Neuronal stem cell (in vitro differentiated cells): ENCODE measurements around the gene CCL23.

Experiments
- DNase-seq: peaks from one replicate; pipeline ENCODE4 v3.0.0-alpha.2; 2013; ENCODE audit warnings: low spot score
- H2AFZ ChIP-seq: one replicate; pipeline ENCODE4 v1.6.1; 2013; ENCODE audit warnings: mild to moderate bottlenecking, low read length, inconsistent platforms
- H2AK5ac ChIP-seq: 2 replicates; pipeline ENCODE4 v1.6.1; 2013; ENCODE audit warnings: low read depth, mild to moderate bottlenecking, inconsistent platforms, low read length, moderate library complexity, mixed read lengths
- H2BK120ac ChIP-seq: 2 replicates; pipeline ENCODE4 v1.6.1; 2013; ENCODE audit warnings: low read depth, mild to moderate bottlenecking, inconsistent platforms, low read length, moderate library complexity, mixed read lengths
- H2BK12ac ChIP-seq: one replicate; pipeline ENCODE4 v1.6.1; 2013; ENCODE audit warnings: low read length, inconsistent platforms
- H2BK15ac ChIP-seq: 2 replicates; pipeline ENCODE4 v1.6.1; 2013; ENCODE audit warnings: mild to moderate bottlenecking, low read length, inconsistent platforms, mixed read lengths
- H2BK5ac ChIP-seq: one replicate; pipeline ENCODE4 v1.6.1; 2013; ENCODE audit warnings: inconsistent platforms, mild to moderate bottlenecking, low read length, moderate library complexity
- H3K14ac ChIP-seq: one replicate; pipeline ENCODE4 v1.6.1; 2013; ENCODE audit warnings: low read length, inconsistent platforms
- H3K18ac ChIP-seq: 2 replicates; pipeline ENCODE4 v1.6.1; 2013; ENCODE audit warnings: low read length, inconsistent platforms
- H3K23ac ChIP-seq: 2 replicates; pipeline ENCODE4 v1.6.1; 2013; ENCODE audit warnings: low read depth, mild to moderate bottlenecking, mixed read lengths, low read length, inconsistent platforms; ENCODE audit not compliant: poor library complexity
- H3K27ac ChIP-seq: replicated peaks from 3 replicates; pipeline ENCODE4 v1.5.1; 2013; ENCODE audit warnings: low read length, inconsistent platforms
- H3K27me3 ChIP-seq, 3 experiments: 2 replicates each; pipeline ENCODE4 v1.6.1; 2013; ENCODE audit warnings: low read length in 3 of 3, mild to moderate bottlenecking in 2 of 3, inconsistent platforms in 1 of 3, low read depth in 1 of 3, mixed read lengths in 1 of 3, moderate library complexity in 1 of 3; ENCODE audit not compliant: control insufficient read depth in 3 of 3, insufficient read depth in 3 of 3
- H3K36me3 ChIP-seq, 2 donors: replicated peaks in 1 of 2; 2 replicates each; pipeline ENCODE4 v1.6.1; 2013; ENCODE audit warnings: low read length in 2 of 2; ENCODE audit not compliant: control insufficient read depth in 2 of 2, insufficient read depth in 2 of 2
- H3K4ac ChIP-seq: 2 replicates; pipeline ENCODE4 v1.6.1; 2013; ENCODE audit warnings: inconsistent platforms, mild to moderate bottlenecking, low read length, moderate library complexity
- H3K4me1 ChIP-seq, 2 donors: 1 replicate in 1 of 2; 2 replicates in 1 of 2; pipeline ENCODE4 v1.6.1; 2013; ENCODE audit warnings: low read length in 2 of 2, low read depth in 1 of 2; ENCODE audit not compliant: control insufficient read depth in 2 of 2, insufficient read depth in 1 of 2
- H3K4me2 ChIP-seq: one replicate; pipeline ENCODE4 v1.6.1; 2013; ENCODE audit warnings: mild to moderate bottlenecking, low read length, inconsistent platforms; ENCODE audit not compliant: insufficient read depth, poor library complexity, severe bottlenecking
- H3K4me3 ChIP-seq, 2 donors: 2 replicates each; pipeline ENCODE4 v1.5.1; 2013; ENCODE audit warnings: low read length in 2 of 2, mild to moderate bottlenecking in 2 of 2, inconsistent platforms in 1 of 2, moderate library complexity in 1 of 2
- H3K79me1 ChIP-seq: one replicate; pipeline ENCODE4 v1.6.1; 2013; ENCODE audit warnings: low read depth, mild to moderate bottlenecking, inconsistent platforms, low read length, moderate library complexity
- H3K9ac ChIP-seq: one replicate; pipeline ENCODE4 v1.6.1; 2013; ENCODE audit warnings: mild to moderate bottlenecking, low read depth, low read length, inconsistent platforms; ENCODE audit not compliant: poor library complexity
- H3K9me3 ChIP-seq, 2 donors: replicated peaks in 1 of 2; 2 replicates each; pipeline versions ENCODE3 to v1.6.1; 2013; ENCODE audit warnings: low read length in 2 of 2, mild to moderate bottlenecking in 2 of 2, inconsistent platforms in 1 of 2, low read depth in 1 of 2, mixed read lengths in 1 of 2, moderate library complexity in 1 of 2; ENCODE audit not compliant: control insufficient read depth in 2 of 2, insufficient read depth in 1 of 2
- H4K8ac ChIP-seq: one replicate; pipeline ENCODE4 v1.6.1; 2013; ENCODE audit warnings: low read depth, mild to moderate bottlenecking, inconsistent platforms, low read length, moderate library complexity
- H4K91ac ChIP-seq: one replicate; pipeline ENCODE4 v1.6.1; 2013; ENCODE audit warnings: low read length, low read depth, mild to moderate bottlenecking, inconsistent platforms; ENCODE audit not compliant: poor library complexity
- WGBS, 2 donors: extraction: QIAGEN DNeasy Blood & Tissue Kit; methylation state at CpG; one replicate each; pipeline ENCODE4 v1.1.7; 2013; ENCODE audit warnings: missing lambda C conversion rate in 2 of 2, mixed read lengths in 1 of 2; ENCODE audit not compliant: insufficient read length in 2 of 2, insufficient replicate concordance in 1 of 2; ENCODE audit errors: extremely low coverage in 2 of 2; 5-methylcytosine and 5-hydroxymethylcytosine counted together

The CCL23 gene

GRCh38 chr17:35978346-35978745, 39.4 kb downstream of the CCL23 start:
- Histone ChIP-seq H2BK12ac (no peak overlapping the region), H4K91ac (no peak overlapping the region), H2BK5ac (no peak overlapping the region), H2AK5ac (no peak overlapping the region), H2BK15ac (no peak overlapping the region), H4K8ac (no peak overlapping the region), H3K23ac (no peak overlapping the region), H3K36me3 (no peaks in the 10 kb centered on the region), H3K4me3 (no peak overlapping the region), H3K18ac (no peak overlapping the region), H3K4me1 (no peaks in the 10 kb centered on the region), H3K9me3 (no peaks in the 10 kb centered on the region), H2BK120ac (no peak overlapping the region), H3K4me2 (no peak overlapping the region), H3K79me1 (no peaks in the 10 kb centered on the region), H3K4ac (no peak overlapping the region), H3K14ac (no peak overlapping the region), H2AFZ (no peak overlapping the region), H3K9ac (no peak overlapping the region), H3K27ac (no peak overlapping the region), H3K27me3 (no peaks in the 10 kb centered on the region)
- DNase-seq = no peak
- no CpG with 5 or more reads among the region's 3 CpGs for WGBS, 2 donors

GRCh38 chr17:35977509-35977908, 40.3 kb downstream of the CCL23 start:
- WGBS, 2 donors = no CpG with 5 or more reads among the region's 7 CpGs
- H2BK120ac ChIP-seq = no peak overlapping the region
- H3K4me1 ChIP-seq = no peaks in the 10 kb centered on the region
- no peak overlapping the region for H2BK15ac ChIP-seq
- no peaks in the 10 kb centered on the region for H3K79me1 ChIP-seq
- H2AFZ ChIP-seq = no peak overlapping the region
- no peak overlapping the region for H4K91ac ChIP-seq
- H3K4ac ChIP-seq = no peak overlapping the region
- no peak overlapping the region for H3K27ac ChIP-seq
- H3K9ac ChIP-seq = no peak overlapping the region
- H3K14ac ChIP-seq = no peak overlapping the region
- no peak overlapping the region for H3K4me2 ChIP-seq
- H3K23ac ChIP-seq = no peak overlapping the region
- H4K8ac ChIP-seq = no peak overlapping the region
- H3K4me3 ChIP-seq = no peak overlapping the region
- no peaks in the 10 kb centered on the region for H3K9me3 ChIP-seq
- H2BK12ac ChIP-seq = no peak overlapping the region
- no peak overlapping the region for H2BK5ac ChIP-seq
- H2AK5ac ChIP-seq = no peak overlapping the region
- no peak for DNase-seq
- H3K27me3 ChIP-seq = no peaks in the 10 kb centered on the region
- H3K18ac ChIP-seq = no peak overlapping the region
- no peaks in the 10 kb centered on the region for H3K36me3 ChIP-seq

GRCh38 chr17:35973333-35974260, 44.2 kb downstream of the CCL23 start:
- Histone ChIP-seq H3K23ac (no peak overlapping the region), H2BK15ac (no peak overlapping the region), H2AK5ac (no peak overlapping the region), H3K27ac (no peak overlapping the region), H3K79me1 (no peaks in the 10 kb centered on the region), H4K8ac (no peak overlapping the region), H2BK12ac (no peak overlapping the region), H2AFZ (peak overlapping the region; percentile 30), H2BK120ac (no peak overlapping the region), H3K18ac (no peak overlapping the region), H3K4me2 (no peak overlapping the region), H3K14ac (no peak overlapping the region), H4K91ac (no peak overlapping the region), H3K36me3 (no peaks in the 10 kb centered on the region), H3K4me3 (no peak overlapping the region), H3K27me3 (no peaks in the 10 kb centered on the region), H3K4me1 (no peaks in the 10 kb centered on the region), H2BK5ac (no peak overlapping the region), H3K9me3 (no peaks in the 10 kb centered on the region), H3K4ac (no peak overlapping the region), H3K9ac (no peak overlapping the region)
- WGBS, 2 donors = no CpG with 5 or more reads among the region's 10 CpGs
- DNase-seq = no peak

GRCh38 chr17:35972945-35973332, 44.8 kb downstream of the CCL23 start:
- Histone ChIP-seq H4K8ac (no peak overlapping the region), H2BK5ac (no peak overlapping the region), H3K14ac (no peak overlapping the region), H3K9me3 (no peaks in the 10 kb centered on the region), H3K4ac (no peak overlapping the region), H3K23ac (no peak overlapping the region), H3K27me3 (no peaks in the 10 kb centered on the region), H3K79me1 (no peaks in the 10 kb centered on the region), H2BK15ac (no peak overlapping the region), H4K91ac (no peak overlapping the region), H2AK5ac (no peak overlapping the region), H3K36me3 (no peaks in the 10 kb centered on the region), H3K4me2 (no peak overlapping the region), H2BK120ac (no peak overlapping the region), H3K4me1 (no peaks in the 10 kb centered on the region), H3K18ac (no peak overlapping the region), H2AFZ (no peak overlapping the region), H3K9ac (no peak overlapping the region), H3K27ac (no peak overlapping the region), H3K4me3 (no peak overlapping the region), H2BK12ac (no peak overlapping the region)
- DNase-seq = no peak
- WGBS, 2 donors = no CpG with 5 or more reads among the region's 4 CpGs
